ENCODE measurements around the gene KCNK5.

KCNK5 gene

GRCh38 chr6:39172377-39172757 is 56.9 kb downstream of the KCNK5 start:
- Histone ChIP-seq H3K9me3 (ENCODE audit: insufficient read depth, low read length) (peaks cover 16% of the 10 kb centered on the region; the same call in 1 of the 2 replicates), H2AFZ (ENCODE audit: low read depth, low read length, severe bottlenecking) (no peak overlapping the region), H3F3A (ENCODE audit: insufficient read depth) (no peaks in the 10 kb centered on the region), H3K36me3 (ENCODE audit: low read length) (peaks cover 7% of the 10 kb centered on the region; the same call in 1 of the 2 replicates), H3K27me3 (ENCODE audit: low read length) (no peaks in the 10 kb centered on the region), H3K79me2 (ENCODE audit: insufficient read depth, low read length) (no peaks in the 10 kb centered on the region), H3K9ac (ENCODE audit: low read length) (no peak overlapping the region), H3K4me2 (ENCODE audit: low read depth, low read length, poor library complexity, severe bottlenecking) (no peak overlapping the region), H3K4me3 (ENCODE audit: insufficient read depth, low read length, poor library complexity, severe bottlenecking) (no peak overlapping the region), H4K20me1 (ENCODE audit: low read depth, low read length) (no peaks in the 10 kb centered on the region), H3K27ac (ENCODE audit: low read depth, low read length) (no peak overlapping the region), H3K9me2 (replicated peaks; ENCODE audit: insufficient read depth, low read length) (no peaks in the 10 kb centered on the region)
- no peak for TF ChIP-seq CTCF (IDR thresholded peaks at IDR 0.05; ENCODE audit: insufficient read depth, low read length, poor library complexity, severe bottlenecking)
- TF ChIP-seq EZH2phosphoT487 (conservative IDR thresholded peaks at IDR 0.05; ENCODE audit: low read length), result no peak

- H3K79me2 ChIP-seq (ENCODE audit: insufficient read depth, low read length), result no peaks in the 10 kb centered on the region
- no peak overlapping the region for H3K4me2 ChIP-seq (ENCODE audit: low read depth, low read length, poor library complexity, severe bottlenecking)
- no peak overlapping the region for H2AFZ ChIP-seq (ENCODE audit: low read depth, low read length, severe bottlenecking)
- H4K20me1 ChIP-seq (ENCODE audit: low read depth, low read length), result no peaks in the 10 kb centered on the region
- no peak overlapping the region for H3K27ac ChIP-seq (ENCODE audit: low read depth, low read length)
- H3K9me2 ChIP-seq (replicated peaks; ENCODE audit: insufficient read depth, low read length), result no peaks in the 10 kb centered on the region
- no peak for TF ChIP-seq EZH2phosphoT487 (conservative IDR thresholded peaks at IDR 0.05; ENCODE audit: low read length)
- TF ChIP-seq CTCF (IDR thresholded peaks at IDR 0.05; ENCODE audit: insufficient read depth, low read length, poor library complexity, severe bottlenecking), result no peak
- peaks cover 10% of the 10 kb centered on the region; the same call in 1 of the 2 replicates for H3K9me3 ChIP-seq (ENCODE audit: insufficient read depth, low read length)
- no peak overlapping the region for H3K9ac ChIP-seq (ENCODE audit: low read length)
- no peak overlapping the region for H3K4me3 ChIP-seq (ENCODE audit: insufficient read depth, low read length, poor library complexity, severe bottlenecking)
- no peaks in the 10 kb centered on the region for H3F3A ChIP-seq (ENCODE audit: insufficient read depth)
- no peaks in the 10 kb centered on the region for H3K27me3 ChIP-seq (ENCODE audit: low read length)
- H3K36me3 ChIP-seq (ENCODE audit: low read length), result peaks cover 1% of the 10 kb centered on the region; the same call in 1 of the 2 replicates
Measured at GRCh38 chr6:39171489-39172376, 57.5 kb downstream of the KCNK5 start.

- Histone ChIP-seq H3K4me3 (ENCODE audit: insufficient read depth, low read length, poor library complexity, severe bottlenecking) (no peak overlapping the region), H3K27me3 (ENCODE audit: low read length) (no peaks in the 10 kb centered on the region), H3K36me3 (ENCODE audit: low read length) (no peaks in the 10 kb centered on the region), H3K9me3 (ENCODE audit: insufficient read depth, low read length) (peaks cover 9% of the 10 kb centered on the region; the same call in 1 of the 2 replicates), H3F3A (ENCODE audit: insufficient read depth) (no peaks in the 10 kb centered on the region), H3K79me2 (ENCODE audit: insufficient read depth, low read length) (no peaks in the 10 kb centered on the region), H3K9ac (ENCODE audit: low read length) (no peak overlapping the region), H4K20me1 (ENCODE audit: low read depth, low read length) (no peaks in the 10 kb centered on the region), H3K9me2 (replicated peaks; ENCODE audit: insufficient read depth, low read length) (no peaks in the 10 kb centered on the region), H2AFZ (ENCODE audit: low read depth, low read length, severe bottlenecking) (no peak overlapping the region), H3K27ac (ENCODE audit: low read depth, low read length) (no peak overlapping the region), H3K4me2 (ENCODE audit: low read depth, low read length, poor library complexity, severe bottlenecking) (no peak overlapping the region)
- TF ChIP-seq EZH2phosphoT487 (conservative IDR thresholded peaks at IDR 0.05; ENCODE audit: low read length) (no peak), CTCF (IDR thresholded peaks at IDR 0.05; ENCODE audit: insufficient read depth, low read length, poor library complexity, severe bottlenecking) (no peak)
Measured at GRCh38 chr6:39170860-39171259, 58.4 kb downstream of the KCNK5 start.
